HG03571 (cell line): ENCODE measurements around the gene MCMBP.
"Not testable (repeated sequence)": the region's sequence is repeated elsewhere in the genome, so short reads cannot be mapped to it uniquely, and the experiment has no call there.

Experiments
- ATAC-seq: cut with Tn5 transposase; IDR thresholded peaks from one replicate; pipeline ENCODE4 v1.9.1; 2021; ENCODE audit not compliant: unreplicated experiment

Gene MCMBP, protein sequence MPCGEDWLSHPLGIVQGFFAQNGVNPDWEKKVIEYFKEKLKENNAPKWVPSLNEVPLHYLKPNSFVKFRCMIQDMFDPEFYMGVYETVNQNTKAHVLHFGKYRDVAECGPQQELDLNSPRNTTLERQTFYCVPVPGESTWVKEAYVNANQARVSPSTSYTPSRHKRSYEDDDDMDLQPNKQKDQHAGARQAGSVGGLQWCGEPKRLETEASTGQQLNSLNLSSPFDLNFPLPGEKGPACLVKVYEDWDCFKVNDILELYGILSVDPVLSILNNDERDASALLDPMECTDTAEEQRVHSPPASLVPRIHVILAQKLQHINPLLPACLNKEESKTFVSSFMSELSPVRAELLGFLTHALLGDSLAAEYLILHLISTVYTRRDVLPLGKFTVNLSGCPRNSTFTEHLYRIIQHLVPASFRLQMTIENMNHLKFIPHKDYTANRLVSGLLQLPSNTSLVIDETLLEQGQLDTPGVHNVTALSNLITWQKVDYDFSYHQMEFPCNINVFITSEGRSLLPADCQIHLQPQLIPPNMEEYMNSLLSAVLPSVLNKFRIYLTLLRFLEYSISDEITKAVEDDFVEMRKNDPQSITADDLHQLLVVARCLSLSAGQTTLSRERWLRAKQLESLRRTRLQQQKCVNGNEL

DNA sequence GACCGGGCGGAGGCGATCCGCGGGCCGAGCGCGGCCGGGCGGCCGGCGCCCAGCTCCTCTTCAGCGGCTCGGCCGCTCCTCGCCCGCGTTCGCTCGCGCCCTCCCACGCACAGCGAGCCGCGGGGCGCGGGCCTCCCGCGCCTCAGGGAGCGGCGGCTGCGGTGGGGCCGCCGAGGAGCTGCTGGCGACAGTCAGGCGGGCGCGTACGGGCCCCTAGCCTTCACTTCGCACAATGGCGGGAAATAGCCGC lies at the start of gene MCMBP:
MCMBP (minus strand) TSS at position 234 of the 250 bp plus-strand sequence. CDS start 259 bp downstream, outside the sequence.
- no peak for ATAC-seq

DNA sequence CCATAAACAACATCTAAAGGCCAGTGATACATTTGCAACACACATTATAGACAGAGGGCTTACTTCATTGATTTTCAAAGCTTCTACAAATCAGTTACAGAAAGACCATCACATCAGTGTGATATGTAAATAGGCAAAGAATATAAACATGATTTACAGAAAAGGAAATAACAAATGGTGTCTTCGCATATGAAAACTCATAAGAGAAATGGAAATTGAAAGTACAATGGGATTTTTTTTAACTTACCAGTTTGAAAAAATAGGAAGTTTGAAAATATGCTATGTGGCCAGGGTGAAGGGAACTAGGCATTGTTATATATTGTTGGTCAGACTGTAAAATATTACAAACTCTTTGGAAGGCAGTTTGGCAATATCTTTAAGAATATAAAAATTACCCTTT lies 47.2 kb upstream of the MCMBP start:
- no peak for ATAC-seq

GRCh38 chr10:119919271-119919670 lies 46.6 kb upstream of the MCMBP start:
- ATAC-seq: no peak

- no peak for ATAC-seq
These were observed 45.1 kb upstream of the MCMBP start for GRCh38 chr10:119917777-119918176.

DNA sequence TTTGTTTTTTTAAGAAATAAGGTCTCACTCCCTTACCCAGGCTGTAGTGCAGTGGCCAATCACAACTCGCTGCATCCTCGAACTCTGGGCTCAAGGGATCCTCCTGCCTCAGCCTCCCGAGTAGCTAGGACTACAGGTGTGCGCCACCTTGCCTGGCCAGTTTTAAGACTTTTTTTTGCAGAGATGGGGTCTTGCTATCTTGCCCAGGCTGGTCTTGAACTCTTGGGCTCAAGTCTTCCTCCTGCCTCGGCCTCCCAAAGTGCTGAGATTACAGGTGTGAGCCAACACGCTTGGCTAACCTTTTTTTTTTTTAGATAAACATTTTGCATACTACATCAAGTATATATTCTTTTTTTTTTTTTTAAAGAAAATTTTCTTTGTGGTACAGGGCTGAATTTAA lies 38.0 kb upstream of the MCMBP start:
- no peak for ATAC-seq

DNA sequence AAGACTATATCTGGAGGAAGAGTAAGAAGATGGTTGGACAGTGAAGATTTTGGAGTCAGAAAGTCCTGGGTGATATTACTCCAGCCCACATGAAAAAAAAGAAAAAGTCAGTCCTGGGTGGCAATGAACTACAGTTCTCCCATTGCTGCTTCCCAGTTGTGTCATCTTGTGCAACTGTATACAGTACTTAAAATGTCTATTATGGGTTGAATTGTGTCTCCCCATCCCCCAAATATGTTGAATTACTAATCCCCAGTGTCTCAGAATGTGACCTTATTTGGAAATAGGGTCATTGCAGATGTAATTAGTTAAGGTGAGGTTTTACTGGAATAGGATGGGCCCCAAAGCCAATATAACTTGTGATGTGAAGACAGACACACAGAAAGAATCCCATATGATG lies 35.5 kb upstream of the MCMBP start:
- ATAC-seq: no peak

DNA sequence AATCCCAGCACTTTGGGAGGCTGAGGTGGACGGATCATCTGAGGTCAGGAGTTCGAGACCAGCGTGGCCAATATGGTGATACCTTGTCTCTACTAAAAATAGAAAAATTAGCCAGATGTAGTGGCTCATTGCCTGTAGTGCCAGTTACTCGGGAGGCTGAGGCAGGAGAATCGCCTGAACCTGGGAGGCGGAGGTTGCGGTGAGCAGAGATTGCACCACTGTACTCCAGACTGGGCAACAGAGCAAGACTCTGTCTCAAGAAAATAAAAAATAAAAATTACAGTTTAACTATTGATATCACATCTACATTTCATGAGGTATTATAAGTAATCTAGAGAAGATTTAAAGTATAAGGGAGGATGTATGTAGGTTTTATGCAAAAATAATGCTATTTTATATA lies 35.1 kb upstream of the MCMBP start:
- ATAC-seq: not testable (repeated sequence)

GRCh38 chr10:119903946-119904666 lies 31.5 kb upstream of the MCMBP start:
- no peak for ATAC-seq

DNA sequence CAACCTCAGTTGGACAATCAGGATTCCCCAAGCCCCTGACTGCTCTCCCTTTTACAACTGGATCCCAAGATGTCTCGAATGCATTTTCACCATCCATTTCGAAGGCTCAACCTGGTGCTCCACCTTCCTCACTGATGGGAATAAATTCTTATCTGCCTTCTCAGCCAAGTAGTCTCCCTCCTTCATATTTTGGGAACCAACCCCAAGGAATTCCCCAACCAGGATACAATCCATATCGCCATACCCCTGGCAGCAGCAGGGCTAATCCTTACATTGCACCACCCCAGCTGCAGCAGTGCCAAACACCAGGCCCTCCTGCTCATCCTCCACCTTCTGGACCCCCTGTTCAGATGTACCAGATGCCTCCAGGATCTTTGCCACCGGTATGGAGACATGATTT lies 25.9 kb upstream of the MCMBP start:
- ATAC-seq: no peak

DNA sequence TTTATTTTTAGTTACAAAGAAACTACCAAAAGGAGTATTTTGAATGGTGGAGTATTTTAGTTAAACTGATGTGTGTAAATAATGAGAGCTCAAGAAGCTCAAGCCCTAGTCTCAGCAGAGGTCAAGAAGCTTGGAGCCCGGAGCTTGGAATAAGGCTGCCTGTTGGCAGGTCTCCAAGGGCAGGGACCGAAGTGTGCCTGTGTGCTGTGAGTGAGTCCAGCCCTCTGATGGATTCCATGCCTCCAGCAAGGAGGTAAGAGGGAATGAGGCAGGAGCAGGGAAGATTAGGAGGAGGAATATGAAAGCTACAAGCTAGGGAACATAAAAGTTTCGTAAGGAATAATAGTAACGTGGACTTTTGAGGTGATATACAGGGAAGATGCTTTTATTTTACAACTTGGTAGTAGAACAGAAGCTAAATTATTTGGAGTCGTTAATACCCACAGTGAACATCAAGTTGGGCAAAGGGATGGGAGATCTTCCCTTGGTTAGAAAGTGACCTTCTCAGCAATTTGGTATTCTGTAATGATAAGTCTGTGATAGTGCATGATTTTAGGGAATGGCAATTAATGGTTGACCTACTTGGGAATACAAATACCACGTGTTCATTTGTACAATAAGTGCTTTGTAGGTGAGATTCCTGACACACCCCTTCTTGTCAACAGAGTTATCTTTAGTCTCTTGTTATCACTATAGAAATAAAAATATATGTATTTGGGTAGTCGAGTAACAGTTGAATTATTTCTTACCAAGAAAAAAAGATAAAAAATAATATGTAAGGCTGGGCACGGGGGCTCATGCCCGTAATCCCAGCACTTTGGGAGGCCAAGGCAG lies 24.5 kb upstream of the MCMBP start:
- no peak for ATAC-seq

- ATAC-seq: no peak
These were observed 23.5 kb upstream of the MCMBP start for GRCh38 chr10:119896061-119896655.

GRCh38 chr10:119893845-119894427 lies 21.3 kb upstream of the MCMBP start:
- no peak for ATAC-seq

- ATAC-seq: peak; percentile 1
These were observed 20.4 kb upstream of the MCMBP start for GRCh38 chr10:119893074-119893473.

DNA sequence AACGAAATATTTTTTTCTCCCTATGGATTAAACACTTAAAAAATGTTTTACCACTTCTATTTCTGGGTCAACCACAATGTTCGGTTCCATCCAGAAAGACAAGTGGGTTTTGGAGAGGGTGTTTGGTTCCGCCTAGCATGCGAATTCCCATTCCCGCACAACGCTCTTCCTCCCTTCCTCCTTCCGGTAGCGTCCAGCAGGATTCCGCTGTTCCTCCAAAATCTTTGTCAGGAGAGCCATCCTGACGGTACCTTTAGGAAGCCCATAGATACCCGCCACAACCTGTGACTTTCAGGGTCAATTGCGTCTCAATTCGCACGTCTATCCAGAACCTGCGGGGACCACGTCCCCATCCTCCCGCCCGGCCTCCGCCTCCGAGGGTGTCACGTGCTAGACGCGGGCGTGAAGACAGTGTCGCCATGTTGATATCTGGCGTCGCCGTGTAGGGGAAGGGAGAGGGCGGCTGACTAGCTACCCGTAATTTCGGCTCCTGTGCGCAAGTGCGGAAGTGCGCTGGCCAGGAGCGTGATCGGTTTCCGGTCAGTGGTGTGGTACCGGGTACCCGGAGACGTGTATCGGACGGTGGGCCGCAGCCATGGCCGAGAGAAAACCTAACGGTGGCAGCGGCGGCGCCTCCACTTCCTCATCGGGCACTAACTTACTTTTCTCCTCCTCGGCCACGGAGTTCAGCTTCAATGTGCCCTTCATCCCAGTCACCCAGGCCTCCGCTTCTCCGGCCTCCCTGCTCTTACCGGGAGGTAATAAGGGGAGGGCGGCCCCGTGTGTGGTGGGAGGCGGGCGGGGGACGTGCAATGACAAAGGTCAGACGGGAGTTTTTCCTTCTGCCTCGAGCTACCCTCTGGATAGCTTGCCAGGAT lies 19.8 kb upstream of the MCMBP start, which contains the start of gene SEC23IP:
SEC23IP (plus strand) TSS at position 543 of the 878 bp plus-strand sequence; CDS start at position 596, 53 bp downstream.
- ATAC-seq: peak; percentile 99

- not testable (repeated sequence) for ATAC-seq
These were observed 19.2 kb upstream of the MCMBP start for GRCh38 chr10:119891849-119892187.

DNA sequence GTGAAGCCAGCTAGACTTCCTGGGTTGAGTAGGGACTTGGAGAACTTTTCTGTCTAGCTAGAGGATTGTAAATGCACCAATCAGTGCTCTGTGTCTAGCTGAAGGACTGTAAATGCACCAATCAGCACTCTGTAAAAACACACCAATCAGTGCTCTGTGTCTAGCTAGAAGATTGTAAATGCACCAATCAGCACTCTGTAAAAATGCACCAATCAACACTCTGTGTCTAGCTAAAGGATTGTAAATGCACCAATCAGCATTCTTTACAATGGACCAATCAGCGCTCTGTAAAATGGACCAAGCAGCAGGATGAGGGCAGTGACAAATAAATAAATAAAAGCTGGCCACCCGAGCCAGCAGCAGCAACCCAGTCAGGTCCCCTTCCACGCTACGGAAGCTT lies 17.7 kb upstream of the MCMBP start:
- not testable (repeated sequence) for ATAC-seq

- ATAC-seq: not testable (repeated sequence)
These were observed 16.6 kb upstream of the MCMBP start for GRCh38 chr10:119889201-119889600.

DNA sequence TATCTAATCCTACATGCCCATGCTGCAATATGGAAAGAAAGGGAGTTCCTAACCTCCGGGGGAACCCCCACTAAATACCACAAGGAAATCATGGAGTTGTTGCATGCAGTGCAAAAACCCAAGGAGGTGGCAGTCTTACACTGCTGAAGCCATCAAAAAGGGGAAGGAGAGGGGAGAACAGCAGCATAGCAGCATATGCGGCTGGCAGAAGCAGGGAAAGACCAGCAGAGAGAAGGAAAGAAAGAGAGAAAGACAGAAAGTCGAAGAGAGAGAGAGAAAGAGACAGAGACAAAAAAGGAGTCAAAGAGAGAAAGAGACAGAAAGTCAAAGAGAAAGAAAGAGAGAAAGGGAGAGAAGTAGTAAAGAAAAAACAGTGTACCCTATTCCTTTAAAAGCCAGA lies 16.1 kb upstream of the MCMBP start:
- not testable (repeated sequence) for ATAC-seq

GRCh38 chr10:119886070-119886469 lies 13.4 kb upstream of the MCMBP start:
- not testable (repeated sequence) for ATAC-seq
